NCI-H526 (cell line): ENCODE measurements around the gene KLHL24.
A peak's percentile ranks its signal among the peaks of the same experiment; 100 is the strongest.
"Not testable (repeated sequence)": the region's sequence is repeated elsewhere in the genome, so short reads cannot be mapped to it uniquely, and the experiment has no call there.

Experiments used
- DNase-seq, 2 experiments: peaks; one replicate each; lab custom pipeline; 2025; lab: John Stamatoyannopoulos, UW

KLHL24 gene, protein sequence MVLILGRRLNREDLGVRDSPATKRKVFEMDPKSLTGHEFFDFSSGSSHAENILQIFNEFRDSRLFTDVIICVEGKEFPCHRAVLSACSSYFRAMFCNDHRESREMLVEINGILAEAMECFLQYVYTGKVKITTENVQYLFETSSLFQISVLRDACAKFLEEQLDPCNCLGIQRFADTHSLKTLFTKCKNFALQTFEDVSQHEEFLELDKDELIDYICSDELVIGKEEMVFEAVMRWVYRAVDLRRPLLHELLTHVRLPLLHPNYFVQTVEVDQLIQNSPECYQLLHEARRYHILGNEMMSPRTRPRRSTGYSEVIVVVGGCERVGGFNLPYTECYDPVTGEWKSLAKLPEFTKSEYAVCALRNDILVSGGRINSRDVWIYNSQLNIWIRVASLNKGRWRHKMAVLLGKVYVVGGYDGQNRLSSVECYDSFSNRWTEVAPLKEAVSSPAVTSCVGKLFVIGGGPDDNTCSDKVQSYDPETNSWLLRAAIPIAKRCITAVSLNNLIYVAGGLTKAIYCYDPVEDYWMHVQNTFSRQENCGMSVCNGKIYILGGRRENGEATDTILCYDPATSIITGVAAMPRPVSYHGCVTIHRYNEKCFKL

DNA sequence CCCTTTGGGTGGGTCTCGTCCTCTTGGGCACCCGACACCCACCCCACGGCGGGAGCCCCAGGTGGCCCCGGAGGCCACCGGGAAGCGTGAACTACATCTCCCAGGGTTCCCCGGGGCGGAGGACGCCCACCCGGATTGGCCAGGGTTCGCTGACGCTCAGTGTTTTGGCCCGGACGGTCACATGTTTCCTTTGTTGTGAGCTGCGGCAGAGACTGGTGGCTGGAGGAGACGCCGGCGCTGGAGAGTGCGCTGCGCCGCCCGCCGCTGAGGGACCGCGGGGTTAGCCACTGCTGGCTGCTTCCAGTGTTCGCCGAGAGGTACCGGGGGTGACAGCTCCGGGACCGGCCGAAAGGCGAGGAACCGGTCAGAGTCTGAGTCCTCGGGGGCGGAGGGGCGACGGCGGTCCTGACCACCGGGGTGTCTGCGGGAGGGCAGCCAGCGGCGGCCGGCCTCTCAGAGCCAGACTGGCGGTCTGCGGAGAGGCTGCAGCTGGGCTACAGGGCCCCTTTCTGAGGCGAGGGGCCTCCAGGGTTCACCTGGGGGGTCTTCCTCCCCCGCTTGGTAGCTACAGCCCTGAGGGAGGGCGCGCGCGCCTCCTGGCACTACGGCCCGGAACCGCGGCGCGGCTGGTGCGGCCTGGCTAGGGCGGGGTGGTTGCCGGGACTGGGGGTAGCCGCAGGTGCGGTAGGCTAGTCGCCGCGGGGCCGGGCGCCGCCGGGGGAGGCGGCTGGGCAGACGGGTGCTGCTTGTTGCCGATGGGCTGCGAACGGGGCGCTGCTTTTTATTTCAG is at the start of gene KLHL24:
Gene KLHL24, plus strand, starts transcription at position 193 of the 790 bp plus-strand sequence. CDS start 14,734 bp downstream, outside the sequence.
- peak; percentile 87 to 95 for DNase-seq

DNA sequence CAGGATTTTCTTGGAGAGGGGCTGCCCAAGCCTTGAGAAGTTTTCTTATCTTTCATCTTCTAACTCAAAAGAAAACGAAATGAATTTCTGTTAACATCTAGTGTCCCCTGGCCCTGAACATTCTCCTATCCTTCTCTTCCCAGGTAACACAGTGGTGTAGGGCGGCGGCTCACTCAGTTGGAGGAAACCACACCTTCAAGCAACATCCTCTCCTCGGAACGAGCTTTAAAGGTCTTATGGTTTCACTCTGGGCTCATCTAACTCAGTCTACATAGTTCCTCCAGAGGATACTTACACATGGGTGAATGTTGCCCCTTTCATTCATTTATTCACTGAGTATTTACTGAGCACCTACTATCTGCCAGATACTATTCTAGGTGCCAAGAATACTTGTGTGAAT is 48.9 kb upstream of the KLHL24 start:
- DNase-seq, result no peak

GRCh38 chr3:183587336-183587735 is 48.1 kb upstream of the KLHL24 start:
- no peak for DNase-seq

DNA sequence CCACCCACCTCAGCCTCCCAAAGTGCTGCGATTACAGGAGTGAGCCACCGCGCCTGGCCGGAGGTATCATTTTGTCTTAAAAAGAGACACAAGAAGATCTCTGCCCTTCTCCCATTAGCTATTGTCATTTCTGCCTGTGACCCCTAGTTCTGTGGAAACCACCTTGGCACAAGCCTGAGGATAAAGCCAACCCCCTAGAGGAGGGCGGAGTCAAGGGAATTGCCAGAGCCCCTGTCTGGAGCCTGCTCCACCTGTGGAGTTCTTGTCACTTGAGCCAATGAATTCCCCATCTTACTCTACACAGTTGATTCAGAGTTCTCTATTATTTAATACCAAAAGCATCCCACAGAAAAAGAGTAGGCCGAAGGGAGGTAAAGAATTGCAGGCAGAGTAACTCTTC is 45.0 kb upstream of the KLHL24 start:
- DNase-seq, result no peak

GRCh38 chr3:183591881-183592521 is 43.4 kb upstream of the KLHL24 start:
- peak; percentile 25 to 56 for DNase-seq

DNA sequence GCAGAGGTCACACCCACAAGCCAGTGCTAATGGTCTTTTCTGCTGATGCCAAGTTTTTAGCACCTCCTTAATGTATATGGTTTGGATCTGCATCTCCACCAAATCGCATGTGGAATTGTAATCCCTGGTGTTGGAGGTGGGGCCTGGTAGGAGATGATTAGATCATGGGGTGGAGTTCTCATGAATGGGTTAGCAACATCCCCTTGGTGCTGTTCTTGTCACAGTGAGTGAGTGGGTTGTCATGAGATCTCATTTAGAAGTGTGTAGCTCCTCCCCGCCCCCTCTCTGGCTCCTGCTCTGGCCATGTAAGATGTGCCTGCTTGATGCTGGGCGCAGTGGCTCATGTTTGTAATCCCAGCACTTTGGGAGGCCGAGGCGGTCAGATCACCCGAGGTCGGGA is 42.6 kb upstream of the KLHL24 start:
- DNase-seq, result no peak

- no peak for DNase-seq
These were observed 40.8 kb upstream of the KLHL24 start for GRCh38 chr3:183594636-183595035.

- DNase-seq, result no peak
These were observed 37.5 kb upstream of the KLHL24 start for GRCh38 chr3:183597959-183598358.

- DNase-seq, result not testable (repeated sequence)
These were observed 24.1 kb upstream of the KLHL24 start for GRCh38 chr3:183611326-183611725.

DNA sequence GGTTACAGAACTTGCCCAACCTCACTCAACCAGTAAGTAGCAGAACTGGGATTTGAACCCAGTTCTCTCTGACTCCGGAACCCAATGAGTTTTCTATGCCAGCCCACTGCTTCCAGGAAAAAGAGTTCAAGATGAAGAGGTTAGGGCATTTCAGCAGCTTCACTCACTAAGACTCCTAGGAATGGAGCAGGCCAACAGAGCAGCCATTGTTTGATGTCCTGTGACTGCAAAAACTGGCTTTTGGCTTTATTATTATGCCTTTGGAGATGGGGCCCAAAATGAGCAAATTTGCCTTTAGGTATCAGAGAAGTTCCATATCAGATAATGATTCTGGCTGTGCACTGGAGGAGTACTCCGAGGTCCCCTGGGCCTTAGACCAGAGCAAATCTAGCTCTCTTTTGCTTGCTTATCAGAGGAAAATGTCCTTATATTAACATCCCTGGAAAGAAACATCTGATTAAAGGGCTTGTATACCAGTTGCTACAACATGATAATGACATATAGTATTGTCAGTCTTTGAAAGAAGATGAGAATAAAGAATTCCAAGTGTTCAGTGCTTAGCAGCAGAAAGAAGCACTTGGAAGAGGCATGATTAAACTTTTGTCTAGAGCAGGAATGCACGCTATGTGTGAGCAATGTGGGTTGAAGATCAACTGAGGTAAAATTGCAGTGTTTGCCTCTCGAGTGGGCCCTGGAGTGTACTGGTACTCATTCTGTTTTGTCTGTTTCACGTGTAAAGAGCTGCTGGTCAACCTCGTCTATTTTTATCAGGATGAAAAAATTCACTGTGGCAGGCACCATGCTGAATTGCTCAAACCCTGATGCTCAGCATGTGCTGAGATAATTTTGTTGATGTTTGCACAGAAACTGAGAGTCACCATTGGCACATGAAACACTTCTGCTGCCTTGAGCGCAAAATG is 21.8 kb upstream of the KLHL24 start:
- no peak for DNase-seq

GRCh38 chr3:183618542-183618941 is 16.9 kb upstream of the KLHL24 start:
- DNase-seq, result no peak

DNA sequence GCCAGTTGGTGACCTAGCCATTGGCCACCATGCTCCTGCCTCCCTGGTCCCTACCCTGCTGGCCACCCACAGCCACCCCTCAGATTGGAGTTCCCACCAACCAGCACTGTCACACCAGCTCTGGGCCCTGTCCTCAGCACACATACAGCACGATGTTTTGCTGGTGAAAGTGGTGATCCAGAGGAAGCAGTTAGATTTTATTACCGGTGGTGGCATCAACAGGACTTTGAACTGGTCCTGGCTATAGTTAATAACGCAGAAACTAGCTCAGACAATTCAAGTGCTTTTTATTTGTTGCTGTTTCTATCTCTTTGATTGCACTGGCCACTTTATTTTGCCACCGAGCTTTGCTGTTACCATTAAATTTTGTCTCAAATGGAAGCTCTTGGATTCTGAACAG is 16.4 kb upstream of the KLHL24 start:
- no peak for DNase-seq

GRCh38 chr3:183619624-183620251 is 15.7 kb upstream of the KLHL24 start:
- no peak for DNase-seq

DNA sequence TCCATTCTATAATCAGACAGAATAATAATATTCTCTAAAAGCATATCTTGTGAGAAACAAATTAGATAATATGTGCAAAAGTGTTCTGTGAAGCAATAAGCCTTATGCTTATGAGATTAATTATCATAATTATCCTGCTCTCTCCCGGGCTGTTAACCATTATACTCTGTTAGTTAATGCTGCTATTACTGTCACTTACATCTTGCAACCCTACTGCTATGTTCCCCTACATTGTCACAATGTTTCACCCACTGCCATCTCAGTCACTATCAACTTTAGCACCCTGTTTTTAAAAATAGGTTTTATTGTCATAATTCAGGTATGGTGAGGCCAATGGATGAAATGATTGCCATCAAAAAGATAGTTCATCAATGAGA is 15.2 kb upstream of the KLHL24 start:
- DNase-seq, result no peak

- DNase-seq, result not testable (repeated sequence)
These were observed 12.9 kb upstream of the KLHL24 start for GRCh38 chr3:183622473-183622872.

DNA sequence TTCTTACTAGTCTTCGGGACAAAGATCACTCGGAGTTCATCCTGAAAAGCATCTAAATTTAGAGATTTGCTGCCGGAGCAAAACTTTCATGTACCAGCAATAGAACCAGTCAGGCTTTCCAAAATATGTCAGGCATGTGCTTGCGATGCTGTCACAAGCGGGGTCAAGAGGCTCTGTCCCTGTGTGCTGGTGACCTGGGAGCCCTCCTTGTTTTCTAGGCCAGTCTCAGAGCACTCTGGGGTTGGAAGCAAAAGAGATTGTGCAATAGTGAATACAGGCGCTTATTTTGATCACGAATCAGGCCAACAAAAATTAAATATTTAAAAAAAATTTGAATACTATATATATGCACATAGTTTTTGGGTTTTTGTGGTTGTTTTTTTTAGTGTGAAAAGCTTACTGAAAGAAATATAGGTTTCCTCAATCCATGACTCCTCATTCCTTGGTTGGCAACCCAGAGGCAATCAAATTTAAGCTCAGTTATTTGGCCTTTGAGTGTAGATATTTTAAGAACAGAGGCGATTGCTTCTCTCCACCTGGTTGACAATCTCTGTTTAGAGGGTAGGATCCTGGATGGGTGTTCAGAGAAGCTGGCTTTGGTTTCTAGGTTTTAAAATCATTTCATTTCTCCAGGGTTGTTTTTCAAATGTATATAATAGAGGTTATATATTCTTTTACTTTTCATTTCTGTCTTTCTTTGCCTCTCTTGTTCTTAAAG is 8.4 kb upstream of the KLHL24 start:
- DNase-seq, result no peak

GRCh38 chr3:183629546-183630301 is 5.7 kb upstream of the KLHL24 start:
- no peak for DNase-seq

GRCh38 chr3:183631715-183632114 is 3.7 kb upstream of the KLHL24 start:
- DNase-seq, result no peak

- DNase-seq, result not testable (repeated sequence)
These were observed 2.7 kb upstream of the KLHL24 start for GRCh38 chr3:183632725-183633124.
